CD14-positive monocyte (primary cell): ENCODE results near the gene GLB1L3. TPM values are rescaled to one million over a fixed set of nuclear protein-coding genes. Genes with fewer than 3 reads are reported as not detected.

ENCODE experiments used
- DNase-seq, 3 donors: peaks; one replicate each; pipeline ENCODE4 v3.0.0-alpha.2; 2011 to 2022
- H2AFZ ChIP-seq: 2 replicates; pipeline ENCODE4 v1.6.0; 2012; ENCODE audit warnings: mild to moderate bottlenecking, low read depth, low read length, inconsistent platforms; ENCODE audit not compliant: insufficient read depth, poor library complexity, severe bottlenecking
- H3K27ac ChIP-seq, 2 donors: 1 replicate in 1 of 2; 2 replicates in 1 of 2; pipeline ENCODE4 v1.5.1; 2012 to 2013; ENCODE audit warnings: low read length in 2 of 2, control low read depth in 1 of 2, inconsistent platforms in 1 of 2, low read depth in 1 of 2, mild to moderate bottlenecking in 1 of 2
- H3K27me3 ChIP-seq, 2 donors: one replicate each; pipeline versions ENCODE4 v1.6.0 to v1.6.1; 2011 to 2013; ENCODE audit warnings: low read length in 2 of 2; ENCODE audit not compliant: control insufficient read depth in 2 of 2, insufficient read depth in 2 of 2
- H3K36me3 ChIP-seq, 2 donors: replicated peaks in 1 of 2; 1 replicate in 1 of 2; 2 replicates in 1 of 2; pipeline versions ENCODE4 v1.5.1 to v1.6.1; 2012 to 2013; ENCODE audit warnings: low read length in 2 of 2, control low read depth in 1 of 2, inconsistent platforms in 1 of 2, mild to moderate bottlenecking in 1 of 2; ENCODE audit not compliant: insufficient read depth in 2 of 2, control insufficient read depth in 1 of 2
- H3K4me1 ChIP-seq, 2 donors: 1 replicate in 1 of 2; 2 replicates in 1 of 2; pipeline versions ENCODE4 v1.5.1 to v1.6.1; 2012 to 2013; ENCODE audit warnings: low read length in 2 of 2, control low read depth in 1 of 2, inconsistent platforms in 1 of 2, mild to moderate bottlenecking in 1 of 2, moderate library complexity in 1 of 2; ENCODE audit not compliant: insufficient read depth in 2 of 2, control insufficient read depth in 1 of 2
- H3K4me2 ChIP-seq: replicated peaks from 2 replicates; pipeline ENCODE3; 2012; ENCODE audit warnings: low read length, moderate library complexity, mild to moderate bottlenecking; ENCODE audit not compliant: poor library complexity, severe bottlenecking; ENCODE audit errors: extremely low read depth
- H3K4me3 ChIP-seq, 3 experiments: fragments of 200-600 bp in 1 of 3; sonication (generic) in 1 of 3; replicated peaks in 1 of 3; 1 replicate in 2 of 3; 2 replicates in 1 of 3; pipeline ENCODE4 v1.5.1; 2011 to 2013; ENCODE audit warnings: low read length in 3 of 3, mild to moderate bottlenecking in 3 of 3, control low read depth in 2 of 3, low read depth in 2 of 3, inconsistent platforms in 1 of 3, moderate library complexity in 1 of 3
- H3K79me2 ChIP-seq: 2 replicates; pipeline ENCODE4 v1.6.0; 2012; ENCODE audit warnings: mild to moderate bottlenecking, control low read depth, inconsistent platforms, low read length, moderate library complexity; ENCODE audit not compliant: insufficient read depth
- H3K9ac ChIP-seq: 2 replicates; pipeline ENCODE4 v1.6.0; 2017; ENCODE audit warnings: low read length, mild to moderate bottlenecking; ENCODE audit not compliant: insufficient read depth, poor library complexity, severe bottlenecking
- H3K9me3 ChIP-seq, 2 donors: replicated peaks in 1 of 2; 1 replicate in 1 of 2; 2 replicates in 1 of 2; pipeline versions ENCODE4 v1.5.1 to v1.6.1; 2012 to 2013; ENCODE audit warnings: low read length in 2 of 2, control low read depth in 1 of 2; ENCODE audit not compliant: control insufficient read depth in 1 of 2, insufficient read depth in 1 of 2
- H4K20me1 ChIP-seq: 2 replicates; pipeline ENCODE4 v1.6.0; 2012; ENCODE audit warnings: mild to moderate bottlenecking, low read length, control low read depth, moderate library complexity; ENCODE audit not compliant: insufficient read depth
- H3K27ac Mint-ChIP-seq, 7 donors: one replicate each; pipeline ENCODE4 v1.8.0; 2020; ENCODE audit warnings: mild to moderate bottlenecking in 7 of 7, mixed read lengths in 7 of 7, moderate library complexity in 6 of 7, inconsistent platforms in 2 of 7
- H3K27me3 Mint-ChIP-seq, 3 donors: one replicate each; pipeline ENCODE4 v1.8.0; 2021 to 2022; ENCODE audit warnings: low read depth in 3 of 3, mild to moderate bottlenecking in 3 of 3, mixed read lengths in 3 of 3, moderate library complexity in 3 of 3, inconsistent platforms in 1 of 3
- H3K36me3 Mint-ChIP-seq, 2 donors: one replicate each; pipeline ENCODE4 v1.8.0; 2020; ENCODE audit warnings: mixed read lengths in 2 of 2, inconsistent platforms in 1 of 2, mild to moderate bottlenecking in 1 of 2
- H3K4me1 Mint-ChIP-seq: one replicate; pipeline ENCODE4 v1.8.0; 2020; ENCODE audit warnings: mild to moderate bottlenecking, mixed read lengths
- H3K4me3 Mint-ChIP-seq, 2 donors: one replicate each; pipeline ENCODE4 v1.8.0; 2020; ENCODE audit warnings: mild to moderate bottlenecking in 2 of 2, mixed read lengths in 2 of 2, moderate library complexity in 1 of 2
- H3K9me3 Mint-ChIP-seq, 7 donors: one replicate each; pipeline ENCODE4 v1.8.0; 2020 to 2022; ENCODE audit warnings: mixed read lengths in 7 of 7, mild to moderate bottlenecking in 6 of 7, moderate library complexity in 6 of 7, inconsistent platforms in 2 of 7
- CTCF ChIP-seq: fragments of 200-600 bp; IDR thresholded peaks from one replicate; pipeline ENCODE4 v1.8.0; 2022; ENCODE audit warnings: antibody characterized with exemption, mild to moderate bottlenecking
- WGBS: methylation state at CpG from one replicate; pipeline ENCODE4 v1.1.5; 2013; ENCODE audit warnings: missing lambda C conversion rate; ENCODE audit not compliant: insufficient coverage; 5-methylcytosine and 5-hydroxymethylcytosine counted together
- intact Hi-C, 2 donors: fragments of 100-400 bp; cut with micrococcal nuclease; formaldehyde crosslinking; loops; one replicate each; pipeline versions ENCODE4 v1.15.0 to v1.15.1; 2023
- polyA plus RNA-seq, 3 donors: library from polyadenylated mRNA; depleted of rRNA in 1 of 3; unstranded in 2 of 3; stranded (reverse) in 1 of 3; fragments of 300-500 nt in 2 of 3; fragments of >200 nt in 1 of 3; fragmentation: Illumina TruSeq in 2 of 3; gene quantifications; 1 replicate in 2 of 3; 2 replicates in 1 of 3; pipeline ENCODE4 v1.2.3, GENCODE V29; 2012 to 2021

GLB1L3 gene
- polyA plus RNA-seq, 3 donors = not detected

- H2AFZ ChIP-seq = no peak overlapping the region
- Mint-ChIP-seq H3K27ac (no peak overlapping the region), H3K4me1 (peaks cover 4% of the 10 kb centered on the region), H3K36me3 (peaks cover 82 to 93% of the 10 kb centered on the region in 2 donors), H3K4me3 (no peak overlapping the region), H3K27me3 (no peaks in the 10 kb centered on the region), H3K9me3 (no peaks in the 10 kb centered on the region)
- no peaks in the 10 kb centered on the region for H3K27me3 ChIP-seq
- no peak overlapping the region for H3K4me2 ChIP-seq
- intact Hi-C loops = no loop called here
- H3K36me3 ChIP-seq = peaks cover 85 to 100% of the 10 kb centered on the region in 2 donors
- H3K4me3 ChIP-seq = no peak overlapping the region
- no peaks in the 10 kb centered on the region for H4K20me1 ChIP-seq
- H3K9me3 ChIP-seq = no peaks in the 10 kb centered on the region
- H3K27ac ChIP-seq = no peak overlapping the region
- no peak for DNase-seq
- WGBS = 97% methylated on average over 9 of the region's 14 CpGs
- no peak overlapping the region for H3K9ac ChIP-seq
- peaks cover 6% of the 10 kb centered on the region in 2 donors for H3K4me1 ChIP-seq
- TF ChIP-seq CTCF = no peak
- H3K79me2 ChIP-seq = no peaks in the 10 kb centered on the region
These were observed 30.7 kb upstream of the GLB1L3 start for GRCh38 chr11:134245434-134245833.

GRCh38 chr11:134246100-134246499, 30.1 kb upstream of the GLB1L3 start:
- intact Hi-C loops = no loop called here
- Mint-ChIP-seq H3K27ac (no peak overlapping the region), H3K4me3 (no peak overlapping the region), H3K9me3 (no peaks in the 10 kb centered on the region), H3K36me3 (peaks cover 83 to 86% of the 10 kb centered on the region in 2 donors), H3K4me1 (peaks cover 4% of the 10 kb centered on the region), H3K27me3 (no peaks in the 10 kb centered on the region)
- no peaks in the 10 kb centered on the region for H3K9me3 ChIP-seq
- 94% methylated on average over 11 of the region's 11 CpGs for WGBS
- H3K4me3 ChIP-seq = no peak overlapping the region
- no peak for DNase-seq
- no peak overlapping the region for H3K27ac ChIP-seq
- no peak overlapping the region for H3K4me2 ChIP-seq
- H3K9ac ChIP-seq = no peak overlapping the region
- no peak for TF ChIP-seq CTCF
- H3K79me2 ChIP-seq = no peaks in the 10 kb centered on the region
- no peak overlapping the region for H2AFZ ChIP-seq
- H3K27me3 ChIP-seq = no peaks in the 10 kb centered on the region
- no peaks in the 10 kb centered on the region for H4K20me1 ChIP-seq
- H3K36me3 ChIP-seq = peaks cover 81 to 94% of the 10 kb centered on the region in 2 donors
- H3K4me1 ChIP-seq = peaks cover 8 to 9% of the 10 kb centered on the region in 2 donors
